Lower leg skin (tissue), 4 donors: ENCODE results near the gene MYO18A. TPM values are rescaled to one million over a fixed set of nuclear protein-coding genes. Genes with fewer than 3 reads are reported as not detected.
"Not testable (repeated sequence)": the region's sequence is repeated elsewhere in the genome, so short reads cannot be mapped to it uniquely, and the experiment has no call there.

Source experiments
- DNase-seq, 2 donors: peaks; one replicate each; pipeline ENCODE4 v3.0.0-alpha.2; 2019; ENCODE audit warnings: low spot score in 2 of 2
- H3K4me3 ChIP-seq: fragments of 200-600 bp; sonication (generic); 2 replicates; pipeline ENCODE4 v1.5.1; 2017; ENCODE audit warnings: mild to moderate bottlenecking, low read depth; ENCODE audit not compliant: poor library complexity, severe bottlenecking
- CTCF ChIP-seq, 3 donors: fragments of 450-650 bp; IDR thresholded peaks; one replicate each; pipeline ENCODE4 v1.5.1; 2016; ENCODE audit warnings: antibody characterized with exemption in 3 of 3, mild to moderate bottlenecking in 3 of 3, moderate library complexity in 2 of 3
- POLR2A ChIP-seq, 2 donors: fragments of 450-650 bp; IDR thresholded peaks; one replicate each; pipeline ENCODE4 v1.6.1; 2016 to 2017; ENCODE audit warnings: antibody characterized with exemption in 2 of 2, mild to moderate bottlenecking in 1 of 2, moderate library complexity in 1 of 2
- WGBS, 2 donors: methylation state at CpG; one replicate each; pipeline ENCODE4 v1.1.5; 2018; 5-methylcytosine and 5-hydroxymethylcytosine counted together
- intact Hi-C: fragments of 100-400 bp; cut with DNase I; formaldehyde crosslinking; loops from one replicate; pipeline ENCODE4 v1.15.0; 2023; ENCODE audit warnings: low total_unique reads
- total RNA-seq, 4 donors: library from RNA; depleted of rRNA; stranded (reverse); fragments of >200 nt; gene quantifications; one replicate each; pipeline ENCODE4 v1.1.0, GENCODE V29; 2016

The MYO18A gene
- total RNA-seq, 4 donors from 2014 or later = 87.3 to 123 (median 94.0) TPM

- TF ChIP-seq CTCF (IDR thresholded peaks at IDR 0.05) = no peak
- no peak for TF ChIP-seq POLR2A (IDR thresholded peaks at IDR 0.05)
These were observed 4.8 kb downstream of the MYO18A start for GRCh38 chr17:29175349-29175748.

GRCh38 chr17:29172589-29172988, 7.6 kb downstream of the MYO18A start:
- WGBS, 2 donors = 80 to 100% methylated on average over 1 of the region's 1 CpG
- no peak for DNase-seq
- TF ChIP-seq CTCF (IDR thresholded peaks at IDR 0.05) (no peak), POLR2A (IDR thresholded peaks at IDR 0.05) (no peak)
- H3K4me3 ChIP-seq = no peak overlapping the region
- intact Hi-C loops = no loop called here

More at GRCh38 chr17:29175349-29175748, 4.8 kb downstream of the MYO18A start:
- WGBS, 2 donors = 95 to 96% methylated on average over 6 of the region's 6 CpGs
- no peak overlapping the region for H3K4me3 ChIP-seq
- intact Hi-C loops = no loop called here
- no peak for DNase-seq

GRCh38 chr17:29170682-29171081, 9.5 kb downstream of the MYO18A start:
- WGBS, 2 donors = 93 to 97% methylated on average over 3 of the region's 3 CpGs
- no peak overlapping the region for H3K4me3 ChIP-seq
- DNase-seq = no peak
- intact Hi-C loops = no loop called here
- no peak for TF ChIP-seq CTCF (IDR thresholded peaks at IDR 0.05)
- no peak for TF ChIP-seq POLR2A (IDR thresholded peaks at IDR 0.05)

GRCh38 chr17:29169806-29170591, 10.2 kb downstream of the MYO18A start:
- no peak for DNase-seq
- H3K4me3 ChIP-seq = no peak overlapping the region
- WGBS, 2 donors = 94 to 95% methylated on average over 9 of the region's 9 CpGs
- intact Hi-C loops = no loop called here
- no peak for TF ChIP-seq POLR2A (IDR thresholded peaks at IDR 0.05)
- no peak for TF ChIP-seq CTCF (IDR thresholded peaks at IDR 0.05)

- DNase-seq, intact Hi-C loops, H3K4me3 ChIP-seq: not testable (repeated sequence)
- WGBS, 2 donors = 90 to 91% methylated on average over 8 of the region's 8 CpGs
These were observed 11.5 kb downstream of the MYO18A start for GRCh38 chr17:29168759-29169126.

- intact Hi-C loops = no loop called here
- no peak overlapping the region for H3K4me3 ChIP-seq
- no peak for DNase-seq
- 57 to 72% methylated on average over 3 of the region's 3 CpGs for WGBS, 2 donors
- TF ChIP-seq CTCF (IDR thresholded peaks at IDR 0.05) (no peak), POLR2A (IDR thresholded peaks at IDR 0.05) (no peak)
These were observed 12.0 kb downstream of the MYO18A start for GRCh38 chr17:29168079-29168758.
